Tibial nerve (tissue), 4 donors: ENCODE measurements around the gene RAB19.

Experiments
- CTCF ChIP-seq, 5 experiments: fragments of 200-600 bp in 3 of 5; fragments of 450-650 bp in 2 of 5; sonication (generic) in 3 of 5; IDR thresholded peaks; one replicate each; pipeline ENCODE4 v1.5.1; 2016 to 2019; ENCODE audit warnings: antibody characterized with exemption in 5 of 5, mild to moderate bottlenecking in 3 of 5, moderate library complexity in 2 of 5
- EP300 ChIP-seq, 2 donors: sonication (generic); formaldehyde crosslinking; IDR thresholded peaks; one replicate each; pipeline ENCODE4 v1.6.1; 2017; ENCODE audit warnings: antibody characterized with exemption in 2 of 2, mild to moderate bottlenecking in 1 of 2

GRCh38 chr7:140415361-140415760 is 11.5 kb downstream of the RAB19 start:
- TF ChIP-seq CTCF (IDR thresholded peaks at IDR 0.05) (no peak), EP300 (IDR thresholded peaks at IDR 0.05) (no peak)
